Measurements from ENCODE around the gene ELOVL3. TPM values are rescaled to one million over a fixed set of nuclear protein-coding genes. Genes with fewer than 3 reads are reported as not detected.

ELOVL3 gene
- total and polyA plus RNA-seq, 9 of the 15 experiments (the other 6 are each of a cell fraction or from before 2014, with no cell fraction given) = 0.32 to 3.3 (median 0.87) TPM

DNA sequence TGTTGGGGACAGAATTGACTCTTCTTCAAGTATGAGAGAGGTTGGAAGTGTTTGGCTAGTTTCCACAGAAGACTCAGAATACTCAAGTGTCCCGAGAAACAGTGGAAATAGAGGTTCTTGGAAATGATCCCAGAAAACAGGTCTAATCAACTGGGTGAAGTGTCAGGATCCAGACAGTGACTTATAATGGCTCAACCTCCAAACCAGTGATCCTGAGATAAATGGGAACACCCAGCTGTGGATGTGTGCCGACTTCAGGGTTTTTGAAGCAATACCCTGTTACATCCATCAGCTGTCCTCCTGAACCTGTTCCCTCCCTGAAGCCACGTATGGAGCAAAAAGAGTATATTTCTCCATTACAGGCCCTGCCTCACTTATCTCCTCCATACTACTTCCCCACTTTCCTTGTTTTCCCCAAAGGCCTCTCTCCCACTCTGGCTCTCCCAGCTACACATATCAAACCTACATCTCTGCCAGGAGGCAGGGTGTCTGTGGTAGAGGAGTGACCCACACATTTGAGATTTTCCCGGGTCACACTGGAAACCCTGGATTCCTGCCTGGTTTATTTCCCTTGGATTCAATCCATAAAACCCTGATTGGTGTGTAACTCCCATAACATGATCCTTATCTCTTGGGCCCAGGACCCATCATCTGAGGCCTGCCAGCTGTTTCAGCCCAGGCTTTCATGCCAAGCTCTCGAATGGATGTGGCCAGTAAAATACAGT, 17.6 kb upstream of the ELOVL3 start:
- POLR2A ChIA-PET = no interaction called here
- Histone ChIP-seq H3K4me2 (ENCODE audit: insufficient read depth, low read length) (no peak overlapping the region), H3K9me1 (ENCODE audit: control insufficient read depth, insufficient read depth, low read length) (no peaks in the 10 kb centered on the region), H3K9me3 (replicated peaks; ENCODE audit: control insufficient read depth, insufficient read depth, low read depth, low read length) (no peaks in the 10 kb centered on the region), H2AFZ (ENCODE audit: low read depth, low read length) (no peak overlapping the region), H3K27me3 (ENCODE audit: control insufficient read depth in 2 of 2, insufficient read depth in 2 of 2, low read length in 2 of 2) (peaks cover 0 to 6% of the 10 kb centered on the region in 2 experiments; a peak in 1 of 5 replicates), H3K79me2 (ENCODE audit: control insufficient read depth, insufficient read depth, low read length) (no peaks in the 10 kb centered on the region), H3K4me1 (replicated peaks in 1 of 2; ENCODE audit: control insufficient read depth in 2 of 2, insufficient read depth in 2 of 2, low read length in 2 of 2) (no peaks in the 10 kb centered on the region), H3K27ac (ENCODE audit: extremely low read depth, low read depth, low read length) (no peak overlapping the region), H4K20me1 (replicated peaks; ENCODE audit: control insufficient read depth, insufficient read depth, low read length) (no peaks in the 10 kb centered on the region), H3K36me3 (ENCODE audit: control insufficient read depth, insufficient read depth, low read length) (no peaks in the 10 kb centered on the region), H3K9ac (ENCODE audit: insufficient read depth in 1 of 2, low read depth in 2 of 2, low read length in 2 of 2) (no peak overlapping the region), H3K4me3 (no peak overlapping the region)
- FAIRE-seq = no peak
- no peak for DNase-seq (ENCODE audit: extremely low read depth in 1 of 4, low spot score in 3 of 4)
- ATAC-seq = no peak
- no TSS peak for BruUV-seq (replicated peaks)
- in situ Hi-C loops (cut with MboI) = no loop called here
- TF ChIP-seq FOXK1 (CRISPR knock-in tag; IDR thresholded peaks at IDR 0.05; ENCODE audit: borderline replicate concordance) (no peak), TARDBP (IDR thresholded peaks at IDR 0.05) (no peak), MYC (IDR thresholded peaks at IDR 0.05; ENCODE audit: low read depth, low read length) (no peak), MYC (CRISPR knock-in tag; IDR thresholded peaks at IDR 0.05; ENCODE audit: borderline replicate concordance, low read depth) (no peak), CCAR2 (IDR thresholded peaks at IDR 0.05; ENCODE audit: low read depth, low read length) (no peak), NR3C1 (CRISPR knock-in tag; IDR thresholded peaks at IDR 0.05) (no peak), CREM (IDR thresholded peaks at IDR 0.05; ENCODE audit: low read depth) (no peak), ZNF431 (CRISPR knock-in tag; IDR thresholded peaks at IDR 0.05) (no peak), FOSL1 (tag; conservative IDR thresholded peaks at IDR 0.05) (no peak), RAD51 (IDR thresholded peaks at IDR 0.05; ENCODE audit: borderline replicate concordance, low read depth) (no peak)
- TF ChIP-seq, protein P1, sequence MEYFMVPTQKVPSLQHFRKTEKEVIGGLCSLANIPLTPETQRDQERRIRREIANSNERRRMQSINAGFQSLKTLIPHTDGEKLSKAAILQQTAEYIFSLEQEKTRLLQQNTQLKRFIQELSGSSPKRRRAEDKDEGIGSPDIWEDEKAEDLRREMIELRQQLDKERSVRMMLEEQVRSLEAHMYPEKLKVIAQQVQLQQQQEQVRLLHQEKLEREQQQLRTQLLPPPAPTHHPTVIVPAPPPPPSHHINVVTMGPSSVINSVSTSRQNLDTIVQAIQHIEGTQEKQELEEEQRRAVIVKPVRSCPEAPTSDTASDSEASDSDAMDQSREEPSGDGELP (CRISPR knock-in tag; IDR thresholded peaks at IDR 0.05; ENCODE audit: borderline replicate concordance) = no peak
- TF ChIP-seq, protein P2, sequence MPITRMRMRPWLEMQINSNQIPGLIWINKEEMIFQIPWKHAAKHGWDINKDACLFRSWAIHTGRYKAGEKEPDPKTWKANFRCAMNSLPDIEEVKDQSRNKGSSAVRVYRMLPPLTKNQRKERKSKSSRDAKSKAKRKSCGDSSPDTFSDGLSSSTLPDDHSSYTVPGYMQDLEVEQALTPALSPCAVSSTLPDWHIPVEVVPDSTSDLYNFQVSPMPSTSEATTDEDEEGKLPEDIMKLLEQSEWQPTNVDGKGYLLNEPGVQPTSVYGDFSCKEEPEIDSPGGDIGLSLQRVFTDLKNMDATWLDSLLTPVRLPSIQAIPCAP (CRISPR knock-in tag; IDR thresholded peaks at IDR 0.05; ENCODE audit: borderline replicate concordance) = no peak
- TF ChIP-seq, protein P3, sequence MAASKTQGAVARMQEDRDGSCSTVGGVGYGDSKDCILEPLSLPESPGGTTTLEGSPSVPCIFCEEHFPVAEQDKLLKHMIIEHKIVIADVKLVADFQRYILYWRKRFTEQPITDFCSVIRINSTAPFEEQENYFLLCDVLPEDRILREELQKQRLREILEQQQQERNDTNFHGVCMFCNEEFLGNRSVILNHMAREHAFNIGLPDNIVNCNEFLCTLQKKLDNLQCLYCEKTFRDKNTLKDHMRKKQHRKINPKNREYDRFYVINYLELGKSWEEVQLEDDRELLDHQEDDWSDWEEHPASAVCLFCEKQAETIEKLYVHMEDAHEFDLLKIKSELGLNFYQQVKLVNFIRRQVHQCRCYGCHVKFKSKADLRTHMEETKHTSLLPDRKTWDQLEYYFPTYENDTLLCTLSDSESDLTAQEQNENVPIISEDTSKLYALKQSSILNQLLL (CRISPR knock-in tag; IDR thresholded peaks at IDR 0.05; ENCODE audit: borderline replicate concordance) = no peak
- TF ChIP-seq, protein P4, sequence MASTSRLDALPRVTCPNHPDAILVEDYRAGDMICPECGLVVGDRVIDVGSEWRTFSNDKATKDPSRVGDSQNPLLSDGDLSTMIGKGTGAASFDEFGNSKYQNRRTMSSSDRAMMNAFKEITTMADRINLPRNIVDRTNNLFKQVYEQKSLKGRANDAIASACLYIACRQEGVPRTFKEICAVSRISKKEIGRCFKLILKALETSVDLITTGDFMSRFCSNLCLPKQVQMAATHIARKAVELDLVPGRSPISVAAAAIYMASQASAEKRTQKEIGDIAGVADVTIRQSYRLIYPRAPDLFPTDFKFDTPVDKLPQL (IDR thresholded peaks at IDR 0.05; ENCODE audit: extremely low read depth, insufficient read length) = no peak
- intact Hi-C loops (cut with micrococcal nuclease) = no loop called here
- WGBS (ENCODE audit: insufficient coverage, low coverage, missing lambda C conversion rate) = 21% methylated on average over 5 of the region's 5 CpGs
- CTCF ChIA-PET (ENCODE audit: low intra/inter-chr PET ratio) = no interaction called here

All from K562 (cell line).